Measurements from ENCODE around the gene ANKIB1. TPM values are rescaled to one million over a fixed set of nuclear protein-coding genes. Genes with fewer than 3 reads are reported as not detected.

Gene ANKIB1
- total and polyA plus RNA-seq, 9 of the 15 experiments (the other 6 are each of a cell fraction or from before 2014, with no cell fraction given), result 5.9 to 25.2 (median 16.1) TPM

GRCh38 chr7:92245487-92246359 is at the start of gene ANKIB1, which contains the start of gene KRIT1 (continued):
- TF ChIP-seq FIP1L1 (IDR thresholded peaks at IDR 0.05; ENCODE audit: low read depth, low read length, poor library complexity, severe bottlenecking) (peak; percentile 42), CBX1 (IDR thresholded peaks at IDR 0.05; ENCODE audit: low read depth) (peak; percentile 87; the same call in 1 of the 2 replicates), HDAC8 (tag; IDR thresholded peaks at IDR 0.05) (peak; percentile 84), ZNF431 (CRISPR knock-in tag; IDR thresholded peaks at IDR 0.05) (no peak), SRSF3 (IDR thresholded peaks at IDR 0.05; ENCODE audit: insufficient read depth, low read length) (peak; percentile 95; the same call in 1 of the 2 replicates), CSDE1 (IDR thresholded peaks at IDR 0.05) (no peak; a peak in 1 of 4 replicates), THRAP3 (IDR thresholded peaks at IDR 0.05; ENCODE audit: borderline replicate concordance) (no peak), MYC (IDR thresholded peaks at IDR 0.05; ENCODE audit: low read depth, low read length) (peak; percentile 94), MYC (CRISPR knock-in tag; IDR thresholded peaks at IDR 0.05; ENCODE audit: borderline replicate concordance, low read depth) (peak; percentile 67; the same call in 1 of the 2 replicates), TGIF2 (CRISPR knock-in tag; IDR thresholded peaks at IDR 0.05) (peak; percentile 92), TBL1XR1 (IDR thresholded peaks at IDR 0.05; ENCODE audit: low read length in 2 of 2) (peak in 1 of 2 experiments; percentile 18; a peak in 1 of 4 replicates), ZBED1 (IDR thresholded peaks at IDR 0.05) (0 out of 2 replicates have a peak, but pooled peaks have one; percentile 18), ARNT (IDR thresholded peaks at IDR 0.05) (peak in 1 of 2 experiments; percentile 73; a peak in 1 of 4 replicates), EGR1 (conservative IDR thresholded peaks at IDR 0.05) (peak; percentile 74), FOXJ2 (tag; IDR thresholded peaks at IDR 0.05) (no peak), ZNF707 (CRISPR knock-in tag; conservative IDR thresholded peaks at IDR 0.05) (no peak), ASH1L (IDR thresholded peaks at IDR 0.05; ENCODE audit: borderline replicate concordance, low read depth, partially characterized antibody) (peak; percentile 76), LEF1 (IDR thresholded peaks at IDR 0.05) (peak; percentile 67), RFX5 (IDR thresholded peaks at IDR 0.05; ENCODE audit: low read depth, low read length) (no peak), ZNF134 (CRISPR knock-in tag; conservative IDR thresholded peaks at IDR 0.05) (no peak), EP300 (IDR thresholded peaks at IDR 0.05; ENCODE audit: low read length) (no peak), RBFOX2 (IDR thresholded peaks at IDR 0.05; ENCODE audit: low read depth, low read length) (peak; percentile 94)
- TF ChIP-seq, protein P1, sequence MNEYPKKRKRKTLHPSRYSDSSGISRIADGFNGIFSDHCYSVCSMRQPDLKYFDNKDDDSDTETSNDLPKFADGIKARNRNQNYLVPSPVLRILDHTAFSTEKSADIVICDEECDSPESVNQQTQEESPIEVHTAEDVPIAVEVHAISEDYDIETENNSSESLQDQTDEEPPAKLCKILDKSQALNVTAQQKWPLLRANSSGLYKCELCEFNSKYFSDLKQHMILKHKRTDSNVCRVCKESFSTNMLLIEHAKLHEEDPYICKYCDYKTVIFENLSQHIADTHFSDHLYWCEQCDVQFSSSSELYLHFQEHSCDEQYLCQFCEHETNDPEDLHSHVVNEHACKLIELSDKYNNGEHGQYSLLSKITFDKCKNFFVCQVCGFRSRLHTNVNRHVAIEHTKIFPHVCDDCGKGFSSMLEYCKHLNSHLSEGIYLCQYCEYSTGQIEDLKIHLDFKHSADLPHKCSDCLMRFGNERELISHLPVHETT (CRISPR knock-in tag; conservative IDR thresholded peaks at IDR 0.05 in 1 of 2, IDR thresholded peaks at IDR 0.05 in 1 of 2), result peak in 1 of 2 experiments; percentile 85; a peak in 1 of 4 replicates
- TF ChIP-seq, protein P2, sequence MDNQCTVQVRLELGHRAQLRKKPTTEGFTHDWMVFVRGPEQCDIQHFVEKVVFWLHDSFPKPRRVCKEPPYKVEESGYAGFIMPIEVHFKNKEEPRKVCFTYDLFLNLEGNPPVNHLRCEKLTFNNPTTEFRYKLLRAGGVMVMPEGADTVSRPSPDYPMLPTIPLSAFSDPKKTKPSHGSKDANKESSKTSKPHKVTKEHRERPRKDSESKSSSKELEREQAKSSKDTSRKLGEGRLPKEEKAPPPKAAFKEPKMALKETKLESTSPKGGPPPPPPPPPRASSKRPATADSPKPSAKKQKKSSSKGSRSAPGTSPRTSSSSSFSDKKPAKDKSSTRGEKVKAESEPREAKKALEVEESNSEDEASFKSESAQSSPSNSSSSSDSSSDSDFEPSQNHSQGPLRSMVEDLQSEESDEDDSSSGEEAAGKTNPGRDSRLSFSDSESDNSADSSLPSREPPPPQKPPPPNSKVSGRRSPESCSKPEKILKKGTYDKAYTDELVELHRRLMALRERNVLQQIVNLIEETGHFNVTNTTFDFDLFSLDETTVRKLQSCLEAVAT (IDR thresholded peaks at IDR 0.05), result peak; percentile 20 to 85; a peak in 3 of 4 replicates
- TF ChIP-seq, protein P3, sequence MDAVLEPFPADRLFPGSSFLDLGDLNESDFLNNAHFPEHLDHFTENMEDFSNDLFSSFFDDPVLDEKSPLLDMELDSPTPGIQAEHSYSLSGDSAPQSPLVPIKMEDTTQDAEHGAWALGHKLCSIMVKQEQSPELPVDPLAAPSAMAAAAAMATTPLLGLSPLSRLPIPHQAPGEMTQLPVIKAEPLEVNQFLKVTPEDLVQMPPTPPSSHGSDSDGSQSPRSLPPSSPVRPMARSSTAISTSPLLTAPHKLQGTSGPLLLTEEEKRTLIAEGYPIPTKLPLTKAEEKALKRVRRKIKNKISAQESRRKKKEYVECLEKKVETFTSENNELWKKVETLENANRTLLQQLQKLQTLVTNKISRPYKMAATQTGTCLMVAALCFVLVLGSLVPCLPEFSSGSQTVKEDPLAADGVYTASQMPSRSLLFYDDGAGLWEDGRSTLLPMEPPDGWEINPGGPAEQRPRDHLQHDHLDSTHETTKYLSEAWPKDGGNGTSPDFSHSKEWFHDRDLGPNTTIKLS (IDR thresholded peaks at IDR 0.05; ENCODE audit: borderline replicate concordance, low read depth), result peak; percentile 80; the same call in 1 of the 2 replicates

All from K562 (cell line).